ENCODE data around the gene POLR2J3. TPM values are rescaled to one million over a fixed set of nuclear protein-coding genes. Genes with fewer than 3 reads are reported as not detected.
"Not testable (repeated sequence)": the region's sequence is repeated elsewhere in the genome, so short reads cannot be mapped to it uniquely, and the experiment has no call there.

Gene POLR2J3
- total RNA-seq, 1 experiment from 2014 or later, result 14.9 TPM

- H2BK120ac ChIP-seq (ENCODE audit: low read depth, low read length, poor library complexity, severe bottlenecking); H3K4ac ChIP-seq (ENCODE audit: low read depth, low read length); H3K79me1 ChIP-seq (ENCODE audit: insufficient read depth, low read depth, low read length, poor library complexity, severe bottlenecking); H2AFZ ChIP-seq (ENCODE audit: low read length); H2BK15ac ChIP-seq (ENCODE audit: low read depth, low read length); H2BK5ac ChIP-seq (ENCODE audit: insufficient read length, low read length); H2BK20ac ChIP-seq (ENCODE audit: low read depth, low read length, poor library complexity, severe bottlenecking); H3K27ac Mint-ChIP-seq; H3K4me1 Mint-ChIP-seq; H3K4me3 Mint-ChIP-seq; H3K9me3 Mint-ChIP-seq; H3K23ac ChIP-seq (ENCODE audit: insufficient read length, low read depth, low read length); H3K36me3 Mint-ChIP-seq (ENCODE audit: insufficient read depth in 1 of 3, low read depth in 3 of 3); H4K91ac ChIP-seq (ENCODE audit: insufficient read length, low read depth, low read length); H3K56ac ChIP-seq (ENCODE audit: insufficient read length, low read depth, low read length); H4K8ac ChIP-seq (replicated peaks; ENCODE audit: insufficient read length, low read depth, low read length); H3T11ph ChIP-seq (ENCODE audit: low read length); H3K27ac ChIP-seq (ENCODE audit: insufficient read length, low read depth, low read length); H3K4me2 ChIP-seq (ENCODE audit: insufficient read depth, insufficient read length, low read length); H3K27me3 ChIP-seq (ENCODE audit: insufficient read depth, low read length); H4K20me1 ChIP-seq (ENCODE audit: control insufficient read depth, insufficient read depth, insufficient read length); H3K18ac ChIP-seq (ENCODE audit: insufficient read length, low read depth, low read length); H3K9ac ChIP-seq (ENCODE audit: extremely low read depth, insufficient read length, low read length); H3K79me2 ChIP-seq (ENCODE audit: insufficient read depth, low read length); H2AK5ac ChIP-seq (ENCODE audit: insufficient read length, low read length); H3K4me1 ChIP-seq (ENCODE audit: insufficient read depth, low read length); DNase-seq; H3K23me2 ChIP-seq (ENCODE audit: insufficient read length, low read depth, low read length, poor library complexity, severe bottlenecking); H3K9me3 ChIP-seq (ENCODE audit: control insufficient read depth, low read depth, low read length); H3K27me3 Mint-ChIP-seq (ENCODE audit: low read depth); H3K14ac ChIP-seq (ENCODE audit: insufficient read depth, low read length); H4K5ac ChIP-seq (ENCODE audit: insufficient read length, low read depth, low read length); H2BK12ac ChIP-seq (ENCODE audit: insufficient read length, low read depth, low read length): not testable (repeated sequence)
- no CpG with 5 or more reads among the region's 9 CpGs for WGBS (ENCODE audit: extremely low coverage, insufficient read length, low lambda C conversion rate)
Measured at GRCh38 chr7:102599699-102600098, 27.3 kb upstream of the POLR2J3 start.

- H2AK5ac ChIP-seq (ENCODE audit: insufficient read length, low read length); H2BK12ac ChIP-seq (ENCODE audit: insufficient read length, low read depth, low read length); H3K23me2 ChIP-seq (ENCODE audit: insufficient read length, low read depth, low read length, poor library complexity, severe bottlenecking); H3K18ac ChIP-seq (ENCODE audit: insufficient read length, low read depth, low read length); H3K9ac ChIP-seq (ENCODE audit: extremely low read depth, insufficient read length, low read length); H4K5ac ChIP-seq (ENCODE audit: insufficient read length, low read depth, low read length); H3K36me3 Mint-ChIP-seq (ENCODE audit: insufficient read depth in 1 of 3, low read depth in 3 of 3); H2BK15ac ChIP-seq (ENCODE audit: low read depth, low read length); H3K14ac ChIP-seq (ENCODE audit: insufficient read depth, low read length); H3K4me1 ChIP-seq (ENCODE audit: insufficient read depth, low read length); H2BK120ac ChIP-seq (ENCODE audit: low read depth, low read length, poor library complexity, severe bottlenecking); DNase-seq; H3K4me1 Mint-ChIP-seq; H3K27ac Mint-ChIP-seq; H4K91ac ChIP-seq (ENCODE audit: insufficient read length, low read depth, low read length); H3K9me3 Mint-ChIP-seq; H3K4me2 ChIP-seq (ENCODE audit: insufficient read depth, insufficient read length, low read length); H2BK20ac ChIP-seq (ENCODE audit: low read depth, low read length, poor library complexity, severe bottlenecking); H3K9me3 ChIP-seq (ENCODE audit: control insufficient read depth, low read depth, low read length); H3K23ac ChIP-seq (ENCODE audit: insufficient read length, low read depth, low read length); H4K8ac ChIP-seq (replicated peaks; ENCODE audit: insufficient read length, low read depth, low read length); H3T11ph ChIP-seq (ENCODE audit: low read length); H3K56ac ChIP-seq (ENCODE audit: insufficient read length, low read depth, low read length); H3K4ac ChIP-seq (ENCODE audit: low read depth, low read length); H2AFZ ChIP-seq (ENCODE audit: low read length); H3K79me2 ChIP-seq (ENCODE audit: insufficient read depth, low read length); H4K20me1 ChIP-seq (ENCODE audit: control insufficient read depth, insufficient read depth, insufficient read length); H3K79me1 ChIP-seq (ENCODE audit: insufficient read depth, low read depth, low read length, poor library complexity, severe bottlenecking); H3K27me3 Mint-ChIP-seq (ENCODE audit: low read depth); H3K27me3 ChIP-seq (ENCODE audit: insufficient read depth, low read length); H3K4me3 Mint-ChIP-seq; H2BK5ac ChIP-seq (ENCODE audit: insufficient read length, low read length); H3K27ac ChIP-seq (ENCODE audit: insufficient read length, low read depth, low read length): not testable (repeated sequence)
- WGBS (ENCODE audit: extremely low coverage, insufficient read length, low lambda C conversion rate), result no CpG with 5 or more reads among the region's 10 CpGs
Measured at GRCh38 chr7:102596036-102596435, 23.7 kb upstream of the POLR2J3 start.

All from H9 (cell line).